Activated gamma-delta T cell treated with anti-CD3 and anti-CD28 coated beads, Interleukin-2, amount 50 U/mL, for 16 hours (primary cell): ENCODE results near the gene NRIP2.

Source experiments
- DNase-seq: peaks from one replicate; pipeline ENCODE4 v3.0.0-alpha.2; 2020; ENCODE audit warnings: low read depth

The NRIP2 gene

DNA sequence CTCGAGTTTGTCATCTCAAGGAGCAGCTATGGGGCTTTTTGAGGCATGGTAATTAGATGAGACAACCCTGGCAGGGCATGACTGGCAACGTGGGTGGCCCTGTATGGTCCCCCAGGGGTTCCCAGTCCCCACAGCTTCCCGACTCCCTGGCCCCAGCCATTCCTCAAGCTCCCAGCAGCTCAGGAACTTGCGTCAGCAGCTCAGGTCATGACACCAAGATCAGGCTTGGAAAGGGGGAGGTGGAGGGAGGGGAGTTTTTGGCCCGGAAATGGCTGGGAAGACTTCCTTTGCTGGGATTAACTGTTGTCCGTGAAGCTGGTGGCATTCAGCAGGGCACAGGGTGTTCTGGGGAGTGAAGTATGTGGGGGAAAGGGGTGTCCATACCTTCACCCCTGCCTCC, 10.4 kb upstream of the NRIP2 start:
- no peak for DNase-seq

GRCh38 chr12:2844786-2845185, 10.0 kb upstream of the NRIP2 start:
- no peak for DNase-seq

- no peak for DNase-seq
These were observed 8.1 kb upstream of the NRIP2 start for GRCh38 chr12:2842948-2843347.

GRCh38 chr12:2841056-2841650, 6.3 kb upstream of the NRIP2 start:
- no peak for DNase-seq

DNA sequence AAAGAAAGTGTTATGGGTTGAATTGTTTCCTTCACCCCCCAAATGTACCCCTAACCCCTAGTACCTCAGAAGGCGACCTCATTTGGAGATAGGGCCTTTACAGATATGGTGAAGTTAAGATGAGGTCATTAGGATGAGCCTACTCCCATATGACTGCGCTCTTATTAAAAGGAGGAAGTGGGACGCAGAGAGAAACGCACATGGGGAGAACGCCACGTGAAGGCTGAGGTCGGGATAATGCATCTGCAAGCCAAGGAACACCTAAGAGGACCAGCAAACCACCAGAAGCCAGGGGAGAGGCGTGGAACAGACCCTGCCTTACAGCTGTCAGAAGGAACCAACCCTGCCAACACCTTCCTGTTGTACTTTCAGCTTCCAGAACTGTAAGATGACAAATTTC, 1.7 kb upstream of the NRIP2 start:
- no peak for DNase-seq

- DNase-seq: no peak
These were observed 1.0 kb upstream of the NRIP2 start for GRCh38 chr12:2835691-2836403.

DNA sequence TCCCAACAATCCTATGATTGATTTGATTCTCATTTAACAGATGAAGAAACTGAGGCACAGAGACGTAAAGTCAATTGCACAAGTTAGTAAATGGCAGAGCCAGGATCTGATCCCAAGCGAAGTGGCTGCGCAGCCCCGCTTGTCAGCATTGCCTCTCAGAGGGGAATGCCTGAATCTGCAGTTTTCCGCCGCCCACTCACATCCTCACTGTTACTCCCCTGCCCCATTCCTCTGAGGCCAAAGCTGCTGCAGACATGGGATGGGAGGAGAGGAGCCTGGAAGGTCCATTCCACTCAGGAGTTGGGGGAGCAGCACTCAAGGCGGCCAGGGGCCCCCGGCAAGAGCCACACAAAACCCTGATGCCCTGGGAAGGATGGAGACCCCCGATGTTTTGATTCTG, 1.0 kb downstream of the NRIP2 start:
- DNase-seq: no peak

GRCh38 chr12:2833327-2833726, 1.5 kb downstream of the NRIP2 start:
- no peak for DNase-seq

- DNase-seq: no peak
These were observed 2.2 kb downstream of the NRIP2 start for GRCh38 chr12:2832550-2833127.

DNA sequence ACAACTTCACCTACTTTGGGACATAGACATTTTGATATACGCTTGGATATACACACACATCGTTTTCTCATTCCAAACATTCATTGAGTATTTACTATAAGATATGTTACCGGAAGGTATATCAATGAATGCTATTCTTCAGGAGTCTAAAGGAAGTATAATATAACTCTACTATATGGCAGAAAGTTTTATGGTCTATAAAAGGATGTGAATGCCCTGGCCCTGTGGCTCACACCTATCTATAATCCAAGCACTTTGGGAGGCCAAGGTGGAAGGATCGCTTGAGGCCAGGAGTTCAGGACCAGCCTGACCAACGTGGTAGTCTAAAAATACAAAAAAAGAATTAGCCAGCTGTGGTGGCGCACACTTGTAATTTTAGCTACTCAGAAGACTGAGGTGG, 5.6 kb downstream of the NRIP2 start:
- DNase-seq: no peak

DNA sequence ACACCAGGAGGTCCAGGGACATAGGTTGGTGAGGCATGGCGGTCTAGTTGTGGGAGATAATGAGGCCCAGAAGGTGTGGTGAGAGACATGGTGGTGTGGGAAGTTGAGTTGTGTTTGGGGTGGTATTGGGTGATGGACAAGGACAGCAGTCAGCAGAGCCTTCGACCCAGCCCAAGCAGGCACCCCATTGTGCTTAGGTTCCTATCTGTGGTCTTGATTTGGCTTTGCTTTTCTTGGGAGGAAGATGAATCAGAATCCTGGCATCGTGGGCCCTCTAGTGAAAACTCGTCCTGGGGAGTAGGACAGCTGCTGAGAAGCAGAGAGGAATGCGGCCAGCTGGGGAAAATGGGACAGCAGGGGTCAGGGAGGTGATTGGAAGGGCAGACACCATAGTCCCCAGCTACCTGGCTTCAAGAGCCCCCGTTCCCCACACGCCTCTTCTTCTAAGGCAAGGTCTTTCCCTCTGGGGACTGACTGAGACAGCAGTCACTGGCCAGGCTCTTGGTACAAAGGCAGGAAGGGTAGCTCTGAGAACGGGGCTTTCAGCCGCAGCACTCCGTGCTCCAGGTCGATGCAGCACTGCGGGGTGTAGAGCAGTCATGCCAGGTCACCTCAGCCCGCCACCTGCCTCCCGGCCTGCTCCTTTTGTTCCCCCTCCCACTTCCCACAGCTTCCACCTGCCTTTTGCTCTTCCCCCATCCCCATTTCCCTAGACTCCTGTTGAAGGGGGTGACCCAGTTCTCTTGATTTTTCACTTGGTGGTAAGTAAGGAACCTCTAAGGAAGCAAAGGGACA, 7.9 kb downstream of the NRIP2 start:
- no peak for DNase-seq

GRCh38 chr12:2826036-2826435, 8.8 kb downstream of the NRIP2 start:
- DNase-seq: no peak

DNA sequence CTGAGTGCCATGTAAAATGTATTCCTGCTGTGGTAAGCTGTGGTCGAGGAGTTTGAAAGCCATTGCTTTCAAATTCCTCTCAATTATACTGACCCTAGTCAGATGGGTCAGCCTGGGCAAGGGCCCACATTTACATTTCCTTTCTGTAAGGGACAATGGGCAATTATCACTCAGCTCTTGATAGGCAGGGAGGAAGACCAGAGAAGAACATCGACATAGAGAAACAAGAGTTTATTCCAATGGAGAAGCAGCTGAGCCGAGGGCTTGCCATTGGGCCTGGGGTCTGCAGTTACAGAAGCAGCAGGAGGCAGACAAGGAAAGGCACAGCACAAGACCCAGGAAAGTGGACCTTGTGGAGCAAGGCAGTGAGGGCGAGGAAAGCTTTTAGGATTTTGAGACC, 9.7 kb downstream of the NRIP2 start:
- no peak for DNase-seq

DNA sequence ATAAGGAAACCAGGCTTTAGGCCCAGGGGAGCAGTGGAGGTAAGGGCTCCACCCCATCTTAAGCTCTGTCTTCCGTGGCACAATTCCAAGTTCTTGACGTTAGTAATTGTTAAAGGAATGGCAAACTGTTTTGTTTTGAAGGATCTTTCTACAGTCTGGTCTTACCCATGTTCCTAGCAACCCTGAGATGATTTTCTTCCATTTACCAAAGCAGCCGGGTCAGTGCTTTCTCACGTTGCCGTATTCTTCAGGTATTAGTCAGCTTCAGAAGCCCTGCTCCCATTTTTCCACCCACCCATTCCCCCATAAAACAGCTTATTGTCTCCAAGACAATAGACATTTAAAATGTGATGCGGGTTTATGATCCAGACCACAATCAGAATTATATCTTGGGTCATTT, 10.3 kb downstream of the NRIP2 start:
- no peak for DNase-seq

DNA sequence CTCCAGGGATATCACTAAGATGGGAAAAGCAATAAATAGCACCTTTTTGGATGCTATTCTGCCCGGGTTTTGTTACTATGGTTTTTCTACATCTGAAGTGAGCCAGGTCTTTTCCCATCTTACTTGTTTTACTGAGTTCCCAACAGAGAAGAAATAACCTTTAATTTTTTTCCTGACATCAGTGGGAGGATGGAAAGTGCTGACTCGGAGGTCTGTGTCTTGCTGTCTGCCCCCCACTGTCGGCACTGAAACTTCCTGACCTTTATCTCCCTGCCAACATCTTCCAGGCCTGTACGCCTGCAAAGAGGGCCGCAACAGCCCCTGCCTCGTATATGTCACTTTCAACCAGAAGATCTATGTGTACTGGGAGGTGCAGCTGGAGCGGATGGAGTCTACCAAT, 11.4 kb downstream of the NRIP2 start:
- no peak for DNase-seq

- no peak for DNase-seq
These were observed 14.4 kb downstream of the NRIP2 start for GRCh38 chr12:2820432-2820831.

DNA sequence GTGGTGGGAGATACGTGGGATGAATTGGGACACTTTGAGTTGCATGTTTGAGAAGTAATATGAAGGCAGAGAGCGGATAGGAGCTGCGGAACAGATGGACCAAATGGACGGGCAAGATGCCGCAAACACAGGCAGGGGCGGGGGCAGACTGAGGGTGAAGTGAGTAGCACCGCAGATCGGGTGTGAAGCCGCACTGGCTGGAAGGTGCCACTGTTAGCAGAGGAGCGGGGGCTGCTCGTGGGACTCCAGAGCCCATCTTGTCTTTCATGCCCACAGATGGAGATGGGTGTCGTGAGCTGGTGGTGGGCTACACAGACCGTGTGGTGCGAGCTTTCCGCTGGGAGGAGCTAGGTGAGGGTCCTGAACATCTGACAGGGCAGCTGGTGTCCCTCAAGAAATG, 15.0 kb downstream of the NRIP2 start:
- DNase-seq: no peak

DNA sequence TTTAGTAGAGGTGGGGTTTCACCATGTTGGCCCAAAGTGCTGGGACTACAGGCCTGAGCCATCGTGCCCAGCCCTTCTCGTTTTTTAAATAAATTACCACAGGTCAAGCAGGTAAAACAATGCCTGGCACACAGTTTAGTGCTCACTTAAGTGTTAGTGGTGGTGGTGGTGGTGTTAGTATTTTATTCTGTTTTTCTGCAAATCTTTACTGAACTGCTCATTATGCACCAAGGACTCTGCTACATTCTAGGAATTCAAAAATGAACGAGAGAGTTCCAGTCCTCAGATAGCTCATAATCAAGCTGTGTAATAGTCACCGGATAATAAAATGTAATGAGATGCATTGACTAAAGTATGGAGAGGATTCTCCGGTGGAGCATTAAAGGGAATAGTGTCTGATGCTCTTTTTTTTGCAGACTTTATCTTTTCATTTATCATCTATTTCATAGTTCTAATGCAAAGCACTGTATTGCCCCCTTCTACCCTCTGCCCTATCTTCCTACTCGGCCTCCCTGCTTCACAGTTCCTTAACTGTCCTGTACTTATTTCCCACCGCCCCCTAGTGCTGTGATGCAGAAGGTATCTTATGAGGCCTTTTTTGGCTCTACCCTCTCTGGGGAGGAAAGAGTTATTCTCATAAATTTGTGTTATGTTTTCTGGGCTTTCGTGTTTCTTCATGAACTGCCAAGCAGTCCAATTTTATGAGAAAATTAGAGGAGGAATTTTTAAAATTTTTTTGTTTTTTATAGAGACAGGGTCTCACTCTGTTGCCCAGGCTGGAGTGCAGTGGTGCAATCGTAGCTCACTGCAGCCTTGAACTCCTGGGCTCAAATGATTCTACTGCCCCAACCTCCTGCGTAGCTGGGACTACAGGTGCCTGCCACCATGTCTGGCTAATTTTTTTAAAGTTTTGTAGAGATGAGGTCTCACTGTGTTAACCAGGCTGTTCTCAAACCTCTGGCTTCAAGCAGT, 21.3 kb downstream of the NRIP2 start:
- DNase-seq: no peak

- peak; percentile 96 for DNase-seq
These were observed 22.3 kb downstream of the NRIP2 start, which contains the start of gene ITFG2 for GRCh38 chr12:2812290-2813213. TSS of gene ITFG2 (plus strand) at chr12:2812668. CDS start at chr12:2812761, 93 bp downstream.

- no peak for DNase-seq
These were observed 23.0 kb downstream of the NRIP2 start for GRCh38 chr12:2811801-2812200.

- no peak for DNase-seq
These were observed 28.1 kb downstream of the NRIP2 start for GRCh38 chr12:2806700-2807099.
